Astrocyte of the spinal cord (primary cell): ENCODE data around the gene CTSZ.
A peak's percentile ranks its signal among the peaks of the same experiment; 100 is the strongest.

Source experiments
- DNase-seq: peaks from one replicate; pipeline ENCODE4 v3.0.0; 2011; ENCODE audit warnings: low read depth, low spot score
- H3K4me3 ChIP-seq: 2 replicates; pipeline ENCODE4 v1.5.1; 2011; ENCODE audit warnings: low read depth, mild to moderate bottlenecking, low read length, moderate library complexity
- CTCF ChIP-seq: IDR thresholded peaks from 2 replicates; pipeline ENCODE4 v1.5.1; 2012; ENCODE audit warnings: low read depth, mild to moderate bottlenecking, low read length, inconsistent platforms
- in situ Hi-C: cut with HindIII; loops from 2 replicates; pipeline ENCODE4 v1.10.0; 2017; ENCODE audit warnings: low sequenced_read_pairs

Gene CTSZ

GRCh38 chr20:59007665-59008511, 834 bp upstream of the CTSZ start:
- no peak for TF ChIP-seq CTCF
- no peak for DNase-seq
- no peak overlapping the region for H3K4me3 ChIP-seq
- in situ Hi-C loops: no loop called here

- DNase-seq: no peak
- peak overlapping the region; percentile 46 for H3K4me3 ChIP-seq
- in situ Hi-C loops: no loop called here
- no peak for TF ChIP-seq CTCF
Measured at GRCh38 chr20:59006167-59006863, 739 bp downstream of the CTSZ start.

- in situ Hi-C loops: no loop called here
- TF ChIP-seq CTCF: no peak
- H3K4me3 ChIP-seq: peak overlapping the region; percentile 46
- no peak for DNase-seq
Measured at GRCh38 chr20:59005523-59006166, 1.4 kb downstream of the CTSZ start.

GRCh38 chr20:59004763-59005522, 2.1 kb downstream of the CTSZ start:
- no peak for TF ChIP-seq CTCF
- DNase-seq: no peak
- in situ Hi-C loops: no loop called here
- H3K4me3 ChIP-seq: peak overlapping the region; percentile 46

GRCh38 chr20:59004493-59004762, 2.6 kb downstream of the CTSZ start:
- in situ Hi-C loops: no loop called here
- no peak for TF ChIP-seq CTCF
- H3K4me3 ChIP-seq: no peak overlapping the region
- no peak for DNase-seq

- in situ Hi-C loops: no loop called here
- TF ChIP-seq CTCF: no peak
- H3K4me3 ChIP-seq: no peak overlapping the region
- no peak for DNase-seq
Measured at GRCh38 chr20:59003836-59004492, 3.1 kb downstream of the CTSZ start.
